GM12878 (cell line): ENCODE results near the gene HSPB8. TPM values are rescaled to one million over a fixed set of nuclear protein-coding genes. Genes with fewer than 3 reads are reported as not detected.

Experiments used
- ATAC-seq: fragments of 200-7000 bp; cut with Tn5 transposase; 3 replicates; pipeline ENCODE4 v1.9.1; 2020; ENCODE audit warnings: mild to moderate bottlenecking, moderate library complexity
- BruUV-seq: library from RNA; stranded (reverse); fragments of 400-500 nt; replicated peaks from 2 replicates; lab custom pipeline; 2021; lab: Mats Ljungman, UMichigan
- CTCF ChIA-PET: fragments of 300-600 bp; sonication (Branson Sonifier 250); formaldehyde crosslinking; extraction: SDS; loops from one replicate; lab custom pipeline; 2021; ENCODE audit warnings: inconsistent platforms; lab: Yijun Ruan, JAX
- POLR2A ChIA-PET: fragments of 350-600 bp; formaldehyde crosslinking; extraction: SDS; loops from one replicate; lab custom pipeline; 2021; ENCODE audit warnings: inconsistent platforms; lab: Charles Lee
- RAD21 ChIA-PET: fragments of 300-600 bp; sonication (Branson Sonifier 250); formaldehyde crosslinking; loops from one replicate; lab custom pipeline; 2023; ENCODE audit warnings: antibody characterized with exemption; ENCODE audit not compliant: unreplicated experiment; lab: Charles Lee
- SMC1A ChIA-PET: fragments of 300-600 bp; sonication (Branson Sonifier 250); formaldehyde crosslinking; loops from one replicate; lab custom pipeline; 2023; ENCODE audit not compliant: unreplicated experiment, uncharacterized antibody; lab: Charles Lee
- DNase-seq: peaks from one replicate; pipeline ENCODE4 v3.0.0-alpha.2; 2011; ENCODE audit warnings: low read depth, low spot score
- FAIRE-seq: peaks from 3 replicates; lab custom pipeline; 2011; peaks lifted over from hg19 to GRCh38; lab: Jason Lieb, UNC
- H2AFZ ChIP-seq: 2 replicates; pipeline ENCODE4 v1.6.0; 2011; ENCODE audit warnings: low read depth, low read length, control low read depth; ENCODE audit not compliant: control insufficient read depth
- H3K27ac ChIP-seq: 2 replicates; pipeline ENCODE4 v1.5.1; 2011; ENCODE audit warnings: control low read depth; ENCODE audit not compliant: control insufficient read depth, insufficient read depth
- H3K27me3 ChIP-seq, 2 experiments: replicated peaks in 1 of 2; 2 replicates each; pipeline versions ENCODE4 v1.6.0 to v1.6.1; 2011; ENCODE audit warnings: low read length in 1 of 2; ENCODE audit not compliant: control insufficient read depth in 2 of 2, insufficient read depth in 2 of 2
- H3K36me3 ChIP-seq, 2 experiments: 2 replicates each; pipeline ENCODE4 v1.5.1; 2011; ENCODE audit warnings: low read length in 1 of 2; ENCODE audit not compliant: control insufficient read depth in 2 of 2, insufficient read depth in 2 of 2
- H3K4me1 ChIP-seq: 2 replicates; pipeline ENCODE4 v1.6.1; 2011; ENCODE audit warnings: mild to moderate bottlenecking, low read length, moderate library complexity, mixed read lengths; ENCODE audit not compliant: control insufficient read depth, insufficient read depth
- H3K4me2 ChIP-seq: 2 replicates; pipeline ENCODE4 v1.6.0; 2011; ENCODE audit warnings: control low read depth; ENCODE audit not compliant: control insufficient read depth, insufficient read depth
- H3K4me3 ChIP-seq: fragments of 200-600 bp; sonication (generic); 2 replicates; pipeline ENCODE4 v1.5.1; 2016
- H3K79me2 ChIP-seq: 2 replicates; pipeline ENCODE4 v1.6.0; 2011; ENCODE audit warnings: low read length; ENCODE audit not compliant: control insufficient read depth, insufficient read depth
- H3K9ac ChIP-seq: 2 replicates; pipeline ENCODE4 v1.8.0; 2011; ENCODE audit warnings: low read length, control low read depth, mixed read lengths; ENCODE audit not compliant: control insufficient read depth, insufficient read depth
- H3K9me3 ChIP-seq: replicated peaks from 3 replicates; pipeline ENCODE4 v1.5.1; 2011; ENCODE audit warnings: mild to moderate bottlenecking, low read length; ENCODE audit not compliant: control insufficient read depth, insufficient read depth
- H4K20me1 ChIP-seq: 2 replicates; pipeline ENCODE4 v1.6.0; 2011; ENCODE audit not compliant: control insufficient read depth, insufficient read depth
- ATF7 ChIP-seq: fragments of 450-650 bp; IDR thresholded peaks from 2 replicates; pipeline ENCODE4 v1.6.1; 2016; ENCODE audit warnings: low read depth, mild to moderate bottlenecking
- CHD2 ChIP-seq: IDR thresholded peaks from 2 replicates; pipeline ENCODE4 v1.6.1; 2011; ENCODE audit warnings: low read depth, low read length, improper control_type of control experiment, borderline replicate concordance
- EGR1 ChIP-seq, 2 experiments: IDR thresholded peaks; 1 replicate in 1 of 2; 2 replicates in 1 of 2; pipeline ENCODE4 v1.6.1; 2011 to 2012; ENCODE audit warnings: low read depth in 2 of 2, low read length in 2 of 2, borderline replicate concordance in 1 of 2, mild to moderate bottlenecking in 1 of 2, moderate library complexity in 1 of 2
- ESRRA ChIP-seq: IDR thresholded peaks from 2 replicates; pipeline ENCODE4 v1.6.1; 2012; ENCODE audit warnings: mild to moderate bottlenecking, low read length, improper control_type of control experiment
- FOXK2 ChIP-seq: fragments of 450-650 bp; IDR thresholded peaks from 2 replicates; pipeline ENCODE4 v1.6.1; 2017; ENCODE audit warnings: mild to moderate bottlenecking, moderate library complexity
- HDAC2 ChIP-seq: fragments of 200-600 bp; sonication (generic); IDR thresholded peaks from 2 replicates; pipeline ENCODE4 v1.6.1; 2017
- KAT2A ChIP-seq: conservative IDR thresholded peaks from 2 replicates; pipeline ENCODE4 v1.6.1; 2011; ENCODE audit warnings: low read depth, low read length; ENCODE audit not compliant: control insufficient read depth
- MEF2A ChIP-seq: IDR thresholded peaks from 2 replicates; pipeline ENCODE4 v1.6.1; 2011; ENCODE audit warnings: low read depth, mild to moderate bottlenecking, low read length, moderate library complexity; ENCODE audit not compliant: insufficient read depth
- MXI1 ChIP-seq: fragments of 150-350 bp; IDR thresholded peaks from 2 replicates; pipeline ENCODE4 v1.6.1; 2011; ENCODE audit warnings: low read depth, mild to moderate bottlenecking, inconsistent platforms, low read length, improper control_type of control experiment
- RFX5 ChIP-seq: IDR thresholded peaks from 2 replicates; pipeline ENCODE4 v1.6.1; 2011; ENCODE audit warnings: low read depth, low read length, improper control_type of control experiment
- RUNX3 ChIP-seq: IDR thresholded peaks from 2 replicates; pipeline ENCODE4 v1.6.1; 2012; ENCODE audit warnings: low read length, inconsistent platforms
- SIN3A ChIP-seq: IDR thresholded peaks from 2 replicates; pipeline ENCODE4 v1.6.1; 2012; ENCODE audit warnings: low read depth, low read length, improper control_type of control experiment
- WRNIP1 ChIP-seq: IDR thresholded peaks from 2 replicates; pipeline ENCODE4 v1.6.1; 2011; ENCODE audit warnings: low read depth, low read length, improper control_type of control experiment, borderline replicate concordance
- ZNF24 ChIP-seq: fragments of 450-650 bp; IDR thresholded peaks from 2 replicates; pipeline ENCODE4 v1.6.1; 2017; ENCODE audit warnings: antibody characterized with exemption, mild to moderate bottlenecking
- ZNF592 ChIP-seq: fragments of 450-650 bp; IDR thresholded peaks from 2 replicates; pipeline ENCODE4 v1.6.1; 2017; ENCODE audit warnings: mild to moderate bottlenecking, moderate library complexity
- WGBS: methylation state at CpG from one replicate; pipeline ENCODE4 v1.1.6; 2016; ENCODE audit warnings: low lambda C conversion rate; ENCODE audit not compliant: insufficient replicate concordance, insufficient coverage; ENCODE audit errors: missing lambda C conversion rate; 5-methylcytosine and 5-hydroxymethylcytosine counted together
- in situ Hi-C: fragments of 300-500 bp; cut with MboI; formaldehyde crosslinking; loops from 9 replicates; pipeline ENCODE4 v1.14.3; 2018; ENCODE audit warnings: mixed read lengths
- intact Hi-C: fragments of 100-400 bp; cut with micrococcal nuclease; formaldehyde crosslinking; loops from one replicate; pipeline ENCODE4 v1.14.2; 2022; ENCODE audit not compliant: unreplicated experiment
- polyA plus RNA-seq, 11 experiments: library from polyadenylated mRNA; depleted of rRNA in 4 of 11; unstranded in 6 of 11; stranded (reverse) in 5 of 11; fragments of >200 nt; fragmentation: Nextera tagmentation in 4 of 11; fragmentation: Illumina TruSeq in 1 of 11; extraction: Ambion mirVana in 4 of 11; extraction: Trizol in 1 of 11; gene quantifications; 1 replicate in 1 of 11; 2 replicates in 10 of 11; pipeline versions ENCODE4 v1.2.1 to v1.2.3, GENCODE V29; 2011 to 2016; ENCODE audit warnings: inconsistent platforms in 2 of 11, missing spikeins in 2 of 11, low read depth in 1 of 11
- total RNA-seq, 4 experiments: library from RNA; depleted of rRNA in 3 of 4; stranded (reverse); fragments of >200 nt in 3 of 4; fragmentation: Illumina TruSeq in 1 of 4; extraction: Trizol in 1 of 4; gene quantifications; 2 replicates each; pipeline versions ENCODE4 v1.2.1 to v1.2.3, GENCODE V29; 2013 to 2021
- TF ChIP-seq, protein P1 (sequence below): fragments of 450-650 bp; IDR thresholded peaks from 2 replicates; pipeline ENCODE4 v1.6.1; 2017; ENCODE audit warnings: antibody characterized with exemption, mild to moderate bottlenecking, moderate library complexity
- TF ChIP-seq, protein P2 (sequence below): IDR thresholded peaks from 2 replicates; pipeline ENCODE4 v1.6.1; 2011; ENCODE audit warnings: borderline replicate concordance, low read depth, mild to moderate bottlenecking, moderate library complexity, low read length; ENCODE audit not compliant: insufficient read depth, poor library complexity, severe bottlenecking

Gene HSPB8
- total and polyA plus RNA-seq, 10 of the 15 experiments (the other 5 are each of a cell fraction or from before 2014, with no cell fraction given): 0.10 TPM; not detected in 9

DNA sequence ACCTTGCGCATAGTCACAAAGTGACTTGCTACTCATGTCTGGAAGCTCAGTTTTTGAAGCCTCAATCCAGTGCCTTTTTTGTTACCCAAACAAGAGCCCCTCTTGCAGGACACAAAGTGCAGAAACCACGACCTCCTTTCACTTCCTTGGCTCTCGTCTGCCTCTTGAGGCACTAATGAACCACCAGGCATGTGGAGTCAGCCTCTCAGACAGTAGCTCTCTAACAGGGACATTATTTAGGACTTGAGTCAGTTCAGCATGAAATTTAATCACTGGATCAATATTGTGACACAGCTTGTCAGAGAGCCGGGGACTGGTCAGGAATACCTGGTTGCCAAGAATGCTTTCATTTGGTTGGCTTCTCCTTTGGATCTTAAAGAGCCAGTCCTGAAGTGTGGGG is 46.7 kb downstream of the HSPB8 start:
- TF ChIP-seq FOXK2 (no peak), ESRRA (no peak), EGR1 (IDR thresholded peaks at IDR 0.05; ENCODE audit: borderline replicate concordance in 1 of 2, low read depth in 2 of 2, low read length in 2 of 2) (no peak), ZNF24 (no peak), ZNF592 (no peak), MEF2A (no peak), HDAC2 (no peak), CHD2 (no peak), RUNX3 (no peak), KAT2A (no peak), SIN3A (no peak), ATF7 (no peak), RFX5 (no peak), WRNIP1 (no peak), MXI1 (no peak)
- TF ChIP-seq, protein P1, sequence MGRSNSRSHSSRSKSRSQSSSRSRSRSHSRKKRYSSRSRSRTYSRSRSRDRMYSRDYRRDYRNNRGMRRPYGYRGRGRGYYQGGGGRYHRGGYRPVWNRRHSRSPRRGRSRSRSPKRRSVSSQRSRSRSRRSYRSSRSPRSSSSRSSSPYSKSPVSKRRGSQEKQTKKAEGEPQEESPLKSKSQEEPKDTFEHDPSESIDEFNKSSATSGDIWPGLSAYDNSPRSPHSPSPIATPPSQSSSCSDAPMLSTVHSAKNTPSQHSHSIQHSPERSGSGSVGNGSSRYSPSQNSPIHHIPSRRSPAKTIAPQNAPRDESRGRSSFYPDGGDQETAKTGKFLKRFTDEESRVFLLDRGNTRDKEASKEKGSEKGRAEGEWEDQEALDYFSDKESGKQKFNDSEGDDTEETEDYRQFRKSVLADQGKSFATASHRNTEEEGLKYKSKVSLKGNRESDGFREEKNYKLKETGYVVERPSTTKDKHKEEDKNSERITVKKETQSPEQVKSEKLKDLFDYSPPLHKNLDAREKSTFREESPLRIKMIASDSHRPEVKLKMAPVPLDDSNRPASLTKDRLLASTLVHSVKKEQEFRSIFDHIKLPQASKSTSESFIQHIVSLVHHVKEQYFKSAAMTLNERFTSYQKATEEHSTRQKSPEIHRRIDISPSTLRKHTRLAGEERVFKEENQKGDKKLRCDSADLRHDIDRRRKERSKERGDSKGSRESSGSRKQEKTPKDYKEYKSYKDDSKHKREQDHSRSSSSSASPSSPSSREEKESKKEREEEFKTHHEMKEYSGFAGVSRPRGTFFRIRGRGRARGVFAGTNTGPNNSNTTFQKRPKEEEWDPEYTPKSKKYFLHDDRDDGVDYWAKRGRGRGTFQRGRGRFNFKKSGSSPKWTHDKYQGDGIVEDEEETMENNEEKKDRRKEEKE: no peak
- TF ChIP-seq, protein P2, sequence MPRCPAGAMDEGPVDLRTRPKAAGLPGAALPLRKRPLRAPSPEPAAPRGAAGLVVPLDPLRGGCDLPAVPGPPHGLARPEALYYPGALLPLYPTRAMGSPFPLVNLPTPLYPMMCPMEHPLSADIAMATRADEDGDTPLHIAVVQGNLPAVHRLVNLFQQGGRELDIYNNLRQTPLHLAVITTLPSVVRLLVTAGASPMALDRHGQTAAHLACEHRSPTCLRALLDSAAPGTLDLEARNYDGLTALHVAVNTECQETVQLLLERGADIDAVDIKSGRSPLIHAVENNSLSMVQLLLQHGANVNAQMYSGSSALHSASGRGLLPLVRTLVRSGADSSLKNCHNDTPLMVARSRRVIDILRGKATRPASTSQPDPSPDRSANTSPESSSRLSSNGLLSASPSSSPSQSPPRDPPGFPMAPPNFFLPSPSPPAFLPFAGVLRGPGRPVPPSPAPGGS: no peak
- no peak for FAIRE-seq
- no peak for DNase-seq
- no peaks in the 10 kb centered on the region for H4K20me1 ChIP-seq
- WGBS: 18% methylated on average over 4 of the region's 4 CpGs
- ChIA-PET RAD21 (no interaction called here), SMC1A (no interaction called here), POLR2A (no interaction called here), CTCF (no interaction called here)
- in situ Hi-C loops: no loop called here
- H3K27ac ChIP-seq: no peak overlapping the region
- H2AFZ ChIP-seq: no peak overlapping the region
- H3K9ac ChIP-seq: no peak overlapping the region
- no peak for ATAC-seq
- no peaks in the 10 kb centered on the region for H3K27me3 ChIP-seq
- no peaks in the 10 kb centered on the region for H3K36me3 ChIP-seq
- H3K4me1 ChIP-seq: no peaks in the 10 kb centered on the region
- no peak overlapping the region for H3K4me2 ChIP-seq
- no peak overlapping the region for H3K4me3 ChIP-seq
- no peaks in the 10 kb centered on the region for H3K79me2 ChIP-seq
- intact Hi-C loops: no loop called here
- no peaks in the 10 kb centered on the region for H3K9me3 ChIP-seq
- BruUV-seq: no TSS peak
